Fibroblast of mammary gland (primary cell): ENCODE results near the gene ALOX5AP.

Experiments used
- DNase-seq: peaks from one replicate; pipeline ENCODE4 v3.0.0-alpha.2; 2010; ENCODE audit warnings: low read depth
- H3K4me3 ChIP-seq: 2 replicates; pipeline ENCODE4 v1.5.1; 2011; ENCODE audit warnings: low read depth, mild to moderate bottlenecking, low read length, moderate library complexity; ENCODE audit not compliant: control insufficient read depth
- CTCF ChIP-seq: conservative IDR thresholded peaks from 2 replicates; pipeline ENCODE4 v1.5.1; 2011; ENCODE audit warnings: low read depth, low read length, inconsistent platforms; ENCODE audit not compliant: control insufficient read depth, insufficient read depth

Gene ALOX5AP

GRCh38 chr13:30736461-30737320 is 1.3 kb downstream of the ALOX5AP start:
- no peak for DNase-seq
- no peak for TF ChIP-seq CTCF
- H3K4me3 ChIP-seq = no peak overlapping the region

GRCh38 chr13:30737511-30738337 is 2.4 kb downstream of the ALOX5AP start:
- TF ChIP-seq CTCF = no peak
- DNase-seq = no peak
- H3K4me3 ChIP-seq = no peak overlapping the region

- TF ChIP-seq CTCF = no peak
- no peak overlapping the region for H3K4me3 ChIP-seq
- no peak for DNase-seq
Observed at GRCh38 chr13:30738526-30739236, 3.3 kb downstream of the ALOX5AP start.

DNA sequence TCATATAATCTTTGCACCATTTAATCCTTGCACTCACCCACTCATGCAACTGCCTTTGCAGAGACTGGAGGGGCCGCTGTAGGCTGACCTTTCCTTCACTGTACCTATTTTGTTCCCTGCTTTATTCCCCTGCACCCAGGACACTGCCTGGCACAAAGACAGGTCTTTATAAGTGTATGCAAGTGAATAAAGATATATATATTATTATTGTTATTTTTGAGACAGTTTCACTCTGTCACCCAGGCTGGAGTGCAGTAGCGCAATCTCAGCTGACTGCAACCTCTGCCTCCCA is 3.8 kb downstream of the ALOX5AP start:
- no peak for TF ChIP-seq CTCF
- no peak for DNase-seq
- H3K4me3 ChIP-seq = no peak overlapping the region

GRCh38 chr13:30739761-30740642 is 4.7 kb downstream of the ALOX5AP start:
- no peak for TF ChIP-seq CTCF
- DNase-seq = peak; percentile 93
- no peak overlapping the region for H3K4me3 ChIP-seq

- DNase-seq = no peak
- no peak overlapping the region for H3K4me3 ChIP-seq
- TF ChIP-seq CTCF = no peak
Observed at GRCh38 chr13:30742901-30743300, 7.6 kb downstream of the ALOX5AP start.
